DND-41 (cell line): ENCODE data around the gene CDK5RAP1.

Experiments
- ATAC-seq: fragments of 200-7000 bp; cut with Tn5 transposase; 3 replicates; pipeline ENCODE4 v1.9.1; 2021; ENCODE audit warnings: low read depth; ENCODE audit not compliant: insufficient read depth
- DNase-seq: peaks from one replicate; pipeline ENCODE4 v3.0.0-alpha.2; 2020
- H2AFZ ChIP-seq: 2 replicates; pipeline ENCODE4 v1.6.0; 2012; ENCODE audit warnings: low read depth, low read length
- H3K27ac ChIP-seq: 2 replicates; pipeline ENCODE4 v1.5.1; 2012; ENCODE audit warnings: low read length, inconsistent platforms
- H3K27me3 ChIP-seq: fragments of 200-600 bp; sonication (generic); 2 replicates; pipeline ENCODE4 v1.6.0; 2012; ENCODE audit warnings: low read length, mild to moderate bottlenecking, inconsistent platforms; ENCODE audit not compliant: insufficient read depth, poor library complexity
- H3K36me3 ChIP-seq: 2 replicates; pipeline ENCODE4 v1.5.1; 2012; ENCODE audit warnings: low read length, inconsistent platforms; ENCODE audit not compliant: insufficient read depth
- H3K4me1 ChIP-seq: 2 replicates; pipeline ENCODE4 v1.5.1; 2012; ENCODE audit warnings: mild to moderate bottlenecking, low read length; ENCODE audit not compliant: insufficient read depth
- H3K4me2 ChIP-seq: 2 replicates; pipeline ENCODE4 v1.6.0; 2012; ENCODE audit warnings: mild to moderate bottlenecking, moderate library complexity, low read length, inconsistent platforms; ENCODE audit not compliant: insufficient read depth
- H3K4me3 ChIP-seq, 2 experiments: fragments of 200-600 bp in 1 of 2; shearing (Covaris generic) in 1 of 2; 2 replicates each; pipeline ENCODE4 v1.5.1; 2012 to 2016; ENCODE audit warnings: inconsistent platforms in 2 of 2, low read length in 2 of 2, mild to moderate bottlenecking in 2 of 2, low read depth in 1 of 2, moderate library complexity in 1 of 2
- H3K79me2 ChIP-seq: 2 replicates; pipeline ENCODE4 v1.6.0; 2012; ENCODE audit warnings: low read length, inconsistent platforms; ENCODE audit not compliant: insufficient read depth
- H3K9ac ChIP-seq: 2 replicates; pipeline ENCODE4 v1.6.0; 2012; ENCODE audit warnings: low read depth, mild to moderate bottlenecking, inconsistent platforms, low read length, moderate library complexity
- H3K9me3 ChIP-seq: 2 replicates; pipeline ENCODE4 v1.5.1; 2012; ENCODE audit warnings: low read length, moderate library complexity, mild to moderate bottlenecking, inconsistent platforms; ENCODE audit not compliant: insufficient read depth, severe bottlenecking
- H4K20me1 ChIP-seq: 2 replicates; pipeline ENCODE4 v1.6.0; 2012; ENCODE audit warnings: low read length; ENCODE audit not compliant: insufficient read depth
- CTCF ChIP-seq: IDR thresholded peaks from 2 replicates; pipeline ENCODE4 v1.5.1; 2012; ENCODE audit warnings: borderline replicate concordance, low read length, moderate library complexity, mild to moderate bottlenecking; ENCODE audit not compliant: poor library complexity, severe bottlenecking; ENCODE audit errors: extremely low read depth
- EZH2 ChIP-seq: IDR thresholded peaks from 3 replicates; pipeline ENCODE4 v1.6.1; 2012; ENCODE audit warnings: borderline replicate concordance, low read depth, mild to moderate bottlenecking, moderate library complexity, low read length, inconsistent platforms; ENCODE audit not compliant: severe bottlenecking

CDK5RAP1 gene

DNA sequence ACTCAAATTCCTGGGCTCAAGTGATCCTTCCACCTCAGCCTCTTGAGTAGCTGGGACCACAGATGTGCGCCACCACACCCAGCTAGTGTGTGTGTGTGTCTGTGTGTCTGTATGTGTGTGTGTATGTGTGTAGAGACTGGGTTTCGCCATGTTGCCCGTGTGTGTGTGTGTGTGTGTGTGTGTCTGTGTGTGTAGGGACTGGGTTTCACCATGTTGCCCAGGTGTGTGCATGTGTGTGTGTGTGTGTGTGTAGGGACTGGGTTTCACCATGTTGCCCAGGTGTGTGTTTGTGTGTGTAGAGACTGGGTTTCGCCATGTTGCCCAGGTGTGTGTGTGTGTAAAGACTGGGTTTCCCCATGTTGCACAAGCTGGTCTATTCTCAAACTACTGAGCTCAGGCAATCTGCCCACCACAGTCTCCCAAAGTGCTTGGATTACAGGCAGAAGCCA, 28.3 kb downstream of the CDK5RAP1 start:
- Histone ChIP-seq H3K36me3 (peaks cover 62% of the 10 kb centered on the region), H3K27me3 (no peaks in the 10 kb centered on the region), H3K27ac (no peak overlapping the region), H3K79me2 (no peaks in the 10 kb centered on the region), H3K9ac (no peak overlapping the region), H2AFZ (no peak overlapping the region), H3K4me2 (no peak overlapping the region), H4K20me1 (no peaks in the 10 kb centered on the region), H3K4me3 (no peak overlapping the region), H3K4me1 (no peaks in the 10 kb centered on the region), H3K9me3 (no peaks in the 10 kb centered on the region)
- ATAC-seq (no peak), DNase-seq (no peak)
- no peak for TF ChIP-seq EZH2
- TF ChIP-seq CTCF = no peak

GRCh38 chr20:33370291-33370690, 31.0 kb downstream of the CDK5RAP1 start:
- no peak overlapping the region for H3K9ac ChIP-seq
- H2AFZ ChIP-seq = no peak overlapping the region
- no peaks in the 10 kb centered on the region for H3K4me1 ChIP-seq
- peaks cover 74% of the 10 kb centered on the region for H3K36me3 ChIP-seq
- H3K27me3 ChIP-seq = no peaks in the 10 kb centered on the region
- H3K9me3 ChIP-seq = no peaks in the 10 kb centered on the region
- H4K20me1 ChIP-seq = no peaks in the 10 kb centered on the region
- H3K4me2 ChIP-seq = no peak overlapping the region
- H3K79me2 ChIP-seq = no peaks in the 10 kb centered on the region
- H3K27ac ChIP-seq = no peak overlapping the region
- TF ChIP-seq EZH2 (no peak), CTCF (no peak)
- DNase-seq (no peak), ATAC-seq (no peak)
- no peak overlapping the region for H3K4me3 ChIP-seq

GRCh38 chr20:33362898-33363297, 38.4 kb downstream of the CDK5RAP1 start:
- Histone ChIP-seq H3K27me3 (no peaks in the 10 kb centered on the region), H3K9ac (no peak overlapping the region), H3K27ac (no peak overlapping the region), H3K9me3 (no peaks in the 10 kb centered on the region), H2AFZ (no peak overlapping the region), H3K4me3 (no peak overlapping the region), H3K4me1 (no peaks in the 10 kb centered on the region), H4K20me1 (no peaks in the 10 kb centered on the region), H3K4me2 (no peak overlapping the region), H3K36me3 (peaks cover 87% of the 10 kb centered on the region), H3K79me2 (no peaks in the 10 kb centered on the region)
- DNase-seq (no peak), ATAC-seq (no peak)
- TF ChIP-seq EZH2 (no peak), CTCF (no peak)
